Fibroblast of the aortic adventitia (primary cell): Measurements from ENCODE around the gene PALLD. TPM values are rescaled to one million over a fixed set of nuclear protein-coding genes. Genes with fewer than 3 reads are reported as not detected.

Experiments used
- DNase-seq: peaks from one replicate; pipeline ENCODE4 v3.0.0-alpha.2; 2010; ENCODE audit warnings: low read depth
- H3K4me3 ChIP-seq: 2 replicates; pipeline ENCODE4 v1.5.1; 2011; ENCODE audit warnings: low read depth, mild to moderate bottlenecking, control low read depth, low read length, moderate library complexity
- total RNA-seq: library from RNA; depleted of rRNA; stranded (reverse); fragments of >200 nt; gene quantifications from 2 replicates; pipeline ENCODE4 v1.2.3, GENCODE V29; 2012; ENCODE audit warnings: low replicate concordance
- TF ChIP-seq, protein P1 (sequence below): IDR thresholded peaks from 2 replicates; pipeline ENCODE4 v1.5.1; 2011; ENCODE audit warnings: mild to moderate bottlenecking, low read length, control low read depth, inconsistent platforms; ENCODE audit not compliant: insufficient read depth

Gene PALLD
- total RNA-seq, 1 donor, result 52.1 TPM

DNA sequence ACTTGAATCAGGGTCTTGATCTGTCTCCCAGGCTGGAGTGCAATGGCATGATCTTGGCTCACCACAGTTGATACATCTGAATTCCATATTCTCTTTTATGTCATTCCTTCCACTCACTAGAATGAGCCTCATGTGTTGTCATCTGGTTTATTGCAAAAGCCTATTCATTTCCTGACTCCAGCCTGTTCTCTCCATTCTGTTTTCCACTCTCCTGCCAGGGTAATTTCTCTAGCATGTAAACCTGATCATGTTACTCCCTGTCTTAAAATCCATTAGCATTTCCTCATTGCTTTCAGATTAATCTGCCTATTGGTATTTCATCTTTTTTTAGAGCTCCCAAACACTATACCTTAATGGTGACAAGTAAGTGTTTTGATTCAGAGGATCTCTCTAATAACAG lies 12.2 kb upstream of the PALLD start:
- TF ChIP-seq, protein P1, sequence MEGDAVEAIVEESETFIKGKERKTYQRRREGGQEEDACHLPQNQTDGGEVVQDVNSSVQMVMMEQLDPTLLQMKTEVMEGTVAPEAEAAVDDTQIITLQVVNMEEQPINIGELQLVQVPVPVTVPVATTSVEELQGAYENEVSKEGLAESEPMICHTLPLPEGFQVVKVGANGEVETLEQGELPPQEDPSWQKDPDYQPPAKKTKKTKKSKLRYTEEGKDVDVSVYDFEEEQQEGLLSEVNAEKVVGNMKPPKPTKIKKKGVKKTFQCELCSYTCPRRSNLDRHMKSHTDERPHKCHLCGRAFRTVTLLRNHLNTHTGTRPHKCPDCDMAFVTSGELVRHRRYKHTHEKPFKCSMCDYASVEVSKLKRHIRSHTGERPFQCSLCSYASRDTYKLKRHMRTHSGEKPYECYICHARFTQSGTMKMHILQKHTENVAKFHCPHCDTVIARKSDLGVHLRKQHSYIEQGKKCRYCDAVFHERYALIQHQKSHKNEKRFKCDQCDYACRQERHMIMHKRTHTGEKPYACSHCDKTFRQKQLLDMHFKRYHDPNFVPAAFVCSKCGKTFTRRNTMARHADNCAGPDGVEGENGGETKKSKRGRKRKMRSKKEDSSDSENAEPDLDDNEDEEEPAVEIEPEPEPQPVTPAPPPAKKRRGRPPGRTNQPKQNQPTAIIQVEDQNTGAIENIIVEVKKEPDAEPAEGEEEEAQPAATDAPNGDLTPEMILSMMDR, result no peak
- H3K4me3 ChIP-seq, result no peak overlapping the region

DNA sequence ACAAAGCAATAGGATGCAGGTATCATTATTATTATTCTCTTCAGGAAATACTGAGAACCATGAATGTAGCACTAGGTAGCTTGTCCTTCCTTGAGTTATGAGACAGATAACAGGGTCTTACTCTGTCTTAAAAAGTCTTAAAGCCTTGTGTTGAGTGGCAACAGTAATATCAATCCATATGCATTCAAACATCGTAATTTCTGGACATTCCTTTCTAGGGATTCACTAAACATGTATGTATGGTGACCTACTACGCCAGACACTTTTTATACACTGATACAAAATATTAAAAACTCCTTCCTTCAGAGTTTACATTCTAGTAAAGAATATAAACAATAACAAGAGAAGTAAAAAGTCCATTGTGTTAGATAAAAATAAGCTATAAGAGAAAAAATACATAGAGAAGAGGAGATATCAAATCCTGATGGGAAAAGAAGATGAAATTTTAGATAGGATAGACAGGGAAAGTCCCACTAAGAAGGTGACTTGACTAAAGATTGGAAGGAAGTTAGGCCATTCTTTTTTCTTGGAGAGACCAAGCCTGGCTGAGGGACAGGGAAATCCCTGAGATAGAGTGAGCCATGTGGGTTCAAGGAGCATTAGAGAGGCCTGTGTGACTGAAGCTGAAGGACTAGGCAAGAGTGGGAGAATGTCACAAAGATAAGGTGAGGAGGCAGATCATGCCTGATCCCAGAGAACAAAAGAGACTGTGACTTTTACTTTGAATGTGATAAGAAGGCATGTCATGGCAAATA lies 11.5 kb upstream of the PALLD start:
- DNase-seq, result no peak
- H3K4me3 ChIP-seq, result no peak overlapping the region
- TF ChIP-seq, protein P1, result no peak

More for the DNA sequence above, 12.2 kb upstream of the PALLD start:
- peak; percentile 87 for DNase-seq

DNA sequence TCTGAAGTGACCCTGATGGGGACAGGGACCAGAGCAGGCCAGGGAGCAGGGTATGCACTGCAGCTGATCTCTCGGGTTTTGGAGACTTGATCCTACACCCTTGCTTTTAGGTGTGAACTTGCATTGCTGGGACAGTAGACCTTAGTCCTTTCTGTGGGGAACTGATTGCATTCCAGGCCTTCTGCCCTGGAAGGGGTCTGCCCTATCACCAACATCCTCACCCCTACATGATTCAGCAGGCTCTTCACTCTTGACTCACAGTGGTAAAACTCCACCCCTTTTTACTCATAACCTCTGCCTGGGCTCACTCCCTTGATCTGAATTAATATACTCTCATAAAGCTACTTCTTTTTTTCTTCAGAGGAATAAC lies 10.0 kb upstream of the PALLD start:
- no peak overlapping the region for H3K4me3 ChIP-seq
- TF ChIP-seq, protein P1, result no peak
- peak; percentile 48 for DNase-seq

DNA sequence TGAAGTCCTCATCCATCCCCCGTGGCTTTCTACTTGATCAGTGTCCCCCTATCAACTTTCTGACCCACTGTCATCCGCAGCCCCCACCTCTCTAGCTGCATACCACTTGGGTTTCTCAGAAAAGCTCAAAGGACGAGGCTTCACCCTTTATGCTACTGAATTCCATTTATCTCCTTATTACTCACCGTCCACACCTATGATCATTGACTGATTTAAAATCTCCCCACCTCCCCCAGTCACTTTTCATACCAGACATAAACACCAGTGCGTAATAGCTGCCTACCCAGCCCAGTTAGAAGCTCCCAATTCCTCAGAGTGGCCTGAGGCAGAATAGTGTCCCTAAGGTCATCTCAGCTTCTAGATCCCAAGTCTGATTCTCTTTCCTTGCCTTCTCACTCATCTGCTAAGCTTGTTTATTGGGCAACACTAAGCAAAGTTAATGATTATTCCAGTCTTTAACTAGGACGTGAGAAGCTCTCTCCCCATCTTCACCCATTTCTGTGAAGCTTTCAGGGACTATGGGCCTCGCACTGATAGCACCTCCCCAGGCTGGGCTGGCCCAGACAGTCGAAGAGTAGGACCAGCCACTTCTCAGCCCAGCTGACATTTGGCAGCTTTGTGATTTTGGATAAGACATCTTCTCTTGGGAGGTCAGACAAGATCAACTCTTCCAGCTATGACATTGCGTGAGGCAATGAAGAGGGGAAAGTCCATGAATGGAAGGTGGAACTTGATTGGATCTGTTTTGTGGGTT lies 9.4 kb upstream of the PALLD start:
- no peak overlapping the region for H3K4me3 ChIP-seq
- TF ChIP-seq, protein P1, result no peak
- no peak for DNase-seq

DNA sequence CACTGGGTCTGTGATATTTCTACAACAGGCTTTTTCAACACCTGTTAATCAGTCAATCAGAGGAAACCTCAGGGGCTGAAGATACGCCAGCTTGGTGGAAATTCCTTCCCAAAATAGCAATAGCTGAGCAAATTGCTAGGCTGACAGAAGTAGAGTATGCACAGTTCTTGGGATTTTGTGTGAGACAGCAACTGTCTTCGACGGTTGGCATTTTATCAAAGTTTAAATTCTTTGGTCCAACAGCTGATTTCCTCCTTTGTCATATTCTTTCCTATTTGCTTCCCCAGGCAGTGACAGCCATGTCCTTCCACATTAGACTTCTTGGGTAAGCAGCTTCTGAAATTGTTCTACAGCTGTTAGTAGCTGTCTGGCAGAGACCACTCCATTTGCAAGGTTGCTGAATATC lies 8.0 kb upstream of the PALLD start:
- TF ChIP-seq, protein P1, result no peak
- no peak overlapping the region for H3K4me3 ChIP-seq
- DNase-seq, result no peak

DNA sequence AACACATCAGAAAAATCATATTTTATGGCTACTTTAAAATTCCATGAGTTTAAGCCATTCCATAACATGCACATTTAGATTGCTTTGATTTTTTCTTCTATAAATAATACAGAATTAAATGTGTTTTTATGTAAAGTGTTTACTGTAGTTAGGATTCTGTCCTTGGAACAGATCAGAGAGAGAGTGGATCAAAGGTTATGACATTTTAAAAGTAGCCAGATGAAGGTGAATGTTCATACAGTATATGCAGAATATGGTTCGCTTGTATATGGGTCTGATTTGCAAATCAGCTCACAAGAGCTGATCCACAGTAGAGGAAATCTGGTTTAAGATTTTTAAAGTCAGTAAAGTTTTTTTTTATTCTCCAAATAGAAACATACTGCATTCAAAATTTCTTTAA lies 7.2 kb upstream of the PALLD start:
- TF ChIP-seq, protein P1, result no peak
- H3K4me3 ChIP-seq, result no peak overlapping the region
- no peak for DNase-seq
